ENCODE measurements around the gene IL10. TPM values are rescaled to one million over a fixed set of nuclear protein-coding genes. Genes with fewer than 3 reads are reported as not detected.
A peak's percentile ranks its signal among the peaks of the same experiment; 100 is the strongest.

The IL10 gene
- total RNA-seq, 1 donor from 2014 or later, result 1.4 TPM

GRCh38 chr1:206734499-206735142 lies 37.7 kb downstream of the IL10 start:
- DNase-seq, result peak; percentile 31

GRCh38 chr1:206732992-206733391 lies 39.3 kb downstream of the IL10 start:
- DNase-seq, result no peak

DNA sequence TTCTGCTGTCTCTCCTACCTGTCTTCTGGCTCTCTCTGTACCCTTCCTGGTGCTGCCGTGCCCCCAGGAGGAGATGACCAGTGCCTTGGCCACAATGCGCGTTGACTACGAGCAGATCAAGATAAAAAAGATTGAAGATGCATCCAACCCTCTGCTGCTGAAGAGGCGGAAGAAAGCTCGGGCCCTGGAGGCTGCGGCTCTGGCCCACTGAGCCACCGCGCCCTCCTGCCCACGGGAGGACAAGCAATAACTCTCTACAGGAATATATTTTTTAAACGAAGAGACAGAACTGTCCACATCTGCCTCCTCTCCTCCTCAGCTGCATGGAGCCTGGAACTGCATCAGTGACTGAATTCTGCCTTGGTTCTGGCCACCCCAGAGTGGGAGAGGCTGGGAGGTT lies 39.8 kb downstream of the IL10 start:
- DNase-seq, result no peak

DNA sequence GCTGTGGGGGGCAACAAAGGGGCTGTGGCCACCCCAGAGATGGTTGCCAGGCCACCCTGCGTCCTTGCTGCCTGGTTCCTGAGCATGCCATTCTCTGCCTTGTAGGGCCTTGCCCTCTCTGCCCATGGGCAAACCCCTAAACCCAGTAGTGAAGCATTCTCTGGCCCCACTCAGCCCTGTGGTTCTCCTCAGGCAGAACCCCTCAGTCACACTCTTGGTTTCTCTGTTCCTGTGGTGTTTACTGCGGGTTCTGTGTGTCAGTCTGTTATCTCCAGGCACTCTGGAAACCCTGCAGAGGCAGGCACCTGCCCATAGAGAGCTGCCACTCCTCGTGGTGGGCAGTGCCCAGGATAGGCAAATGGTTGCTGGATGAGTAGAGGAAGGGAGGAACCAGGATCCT lies 42.8 kb downstream of the IL10 start:
- no peak for DNase-seq

- DNase-seq, result no peak
These were observed 43.2 kb downstream of the IL10 start for GRCh38 chr1:206729050-206729449.

DNA sequence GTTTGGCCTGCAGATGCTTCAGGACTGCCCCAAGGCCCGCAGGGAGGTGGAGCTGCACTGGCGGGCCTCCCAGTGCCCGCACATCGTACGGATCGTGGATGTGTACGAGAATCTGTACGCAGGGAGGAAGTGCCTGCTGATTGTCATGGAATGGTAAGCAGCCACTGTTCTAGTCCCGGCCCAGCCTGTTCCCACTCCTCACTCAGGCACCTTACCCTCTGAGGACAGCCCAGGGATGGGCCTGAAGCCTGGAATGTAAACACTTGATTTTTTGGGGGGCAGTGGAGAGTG lies 43.7 kb downstream of the IL10 start:
- DNase-seq, result no peak

DNA sequence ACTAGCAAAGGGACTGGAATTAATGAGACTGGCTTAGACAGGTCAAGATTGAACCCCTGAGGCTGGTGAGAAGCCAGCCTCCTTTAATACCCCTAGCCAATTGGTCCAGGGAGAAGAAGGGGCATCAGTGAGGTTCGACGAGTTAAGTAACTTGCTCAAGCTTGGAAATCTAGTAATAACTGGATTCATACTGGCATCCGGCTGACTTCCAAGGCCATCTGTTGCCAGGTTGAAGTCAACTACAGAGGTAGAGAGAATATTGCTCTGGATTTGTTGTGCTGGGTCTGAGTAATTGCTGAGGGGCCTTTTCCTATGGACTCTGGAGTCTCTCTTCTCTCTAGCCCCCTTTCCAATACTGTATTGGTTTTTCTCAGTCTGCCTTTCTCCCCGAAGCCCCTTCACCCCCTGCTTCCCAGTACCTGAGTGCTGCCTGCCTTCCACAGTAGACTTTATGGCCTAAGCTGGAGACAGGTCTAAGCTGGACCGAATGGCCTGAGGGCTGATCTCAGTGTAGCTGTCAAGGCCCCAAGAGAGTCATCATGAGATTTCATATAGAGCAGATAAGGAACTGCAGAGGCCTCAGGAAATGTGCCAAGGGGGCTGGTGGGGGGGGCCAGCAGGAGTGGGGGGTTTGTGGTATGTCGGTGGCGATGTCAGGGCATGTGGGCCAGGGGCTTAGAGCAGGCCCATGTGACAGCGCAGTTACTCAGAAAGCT lies 44.2 kb downstream of the IL10 start:
- no peak for DNase-seq

GRCh38 chr1:206725109-206725963 lies 47.0 kb downstream of the IL10 start:
- DNase-seq, result peak; percentile 39

DNA sequence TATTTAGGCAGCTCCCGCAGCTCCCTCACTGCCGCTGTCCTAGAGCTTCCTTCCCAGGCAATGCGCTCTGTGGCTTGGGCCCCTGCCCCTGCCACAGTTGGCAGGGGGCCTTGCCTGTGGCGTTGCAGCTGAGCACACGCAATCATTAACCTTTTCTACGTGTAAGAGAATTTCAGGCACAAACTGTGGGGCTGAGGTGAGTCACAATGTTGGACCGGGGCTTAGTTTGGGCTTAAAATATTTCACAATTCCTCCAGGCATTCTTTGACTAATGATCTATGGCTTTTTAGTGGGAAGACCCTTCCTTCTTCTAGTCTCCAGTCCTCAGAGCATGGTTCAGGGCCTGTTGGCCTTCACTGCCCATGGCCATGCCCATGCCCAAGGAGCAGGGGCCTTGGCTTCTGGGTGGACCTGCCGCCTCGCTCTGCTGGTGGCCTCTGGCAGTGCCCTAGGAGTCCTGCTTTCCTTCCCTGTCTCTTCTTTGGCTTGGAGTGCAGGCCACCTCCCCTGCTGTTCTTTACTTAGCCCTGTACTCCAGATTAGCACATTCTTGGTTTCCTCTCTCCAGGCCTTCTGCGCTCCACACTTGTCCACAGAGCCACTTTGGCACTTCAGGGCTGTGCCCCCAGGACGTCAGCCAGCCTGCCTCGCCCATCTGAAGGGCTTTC lies 48.4 kb downstream of the IL10 start:
- peak; percentile 65 for DNase-seq

DNA sequence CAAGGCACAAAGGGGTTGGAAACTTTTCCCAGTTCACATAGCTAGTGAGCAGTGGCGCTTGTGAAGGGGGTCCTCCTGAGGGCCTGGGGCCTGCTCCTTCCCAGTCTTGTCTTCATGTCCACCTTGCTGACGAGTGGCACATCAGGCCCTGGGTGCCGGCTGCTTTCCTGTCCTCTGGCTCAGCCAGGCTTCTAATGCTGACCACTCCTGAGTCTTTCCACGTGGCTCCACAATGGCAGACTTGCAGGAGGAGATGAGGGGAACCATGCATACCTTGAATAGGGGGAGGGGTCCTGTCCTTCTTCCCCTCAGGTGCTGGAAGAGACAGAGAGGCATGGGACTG lies 48.9 kb downstream of the IL10 start:
- no peak for DNase-seq

DNA sequence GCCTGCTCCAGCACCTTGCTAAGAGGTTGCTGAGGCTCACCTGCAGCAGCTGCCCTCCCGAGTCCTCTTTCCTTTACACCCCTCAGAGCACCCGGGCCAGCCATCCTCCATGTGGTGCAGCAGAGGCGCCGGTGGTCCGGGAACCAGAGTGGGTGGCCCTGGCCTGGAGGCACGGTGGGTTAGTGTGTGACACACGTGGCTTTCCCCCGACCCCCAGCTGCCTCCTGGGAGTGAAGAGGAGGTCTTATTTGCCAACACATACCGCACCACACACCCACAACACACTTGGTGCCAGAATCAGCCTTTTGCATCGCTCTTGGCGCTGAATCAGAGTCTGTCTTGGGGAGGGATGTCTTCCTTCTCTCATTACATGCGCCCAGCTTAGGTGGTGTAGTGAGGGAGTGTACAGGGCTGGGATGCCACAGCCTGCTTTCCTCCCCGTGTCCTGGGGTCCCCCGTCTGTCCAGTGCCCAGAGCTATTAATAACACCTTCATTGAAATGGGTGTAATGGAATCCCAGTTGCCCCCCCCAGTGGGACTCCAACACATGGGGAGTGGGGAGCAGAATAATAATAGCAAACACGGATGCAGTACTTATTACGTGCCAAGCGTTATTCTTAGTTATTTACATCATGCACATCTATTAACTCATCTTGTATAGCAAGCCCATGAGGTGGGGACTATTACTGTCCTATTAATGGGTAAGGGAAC lies 49.4 kb downstream of the IL10 start:
- peak; percentile 74 for DNase-seq

GRCh38 chr1:206721454-206721853 lies 50.8 kb downstream of the IL10 start:
- DNase-seq, result no peak

DNA sequence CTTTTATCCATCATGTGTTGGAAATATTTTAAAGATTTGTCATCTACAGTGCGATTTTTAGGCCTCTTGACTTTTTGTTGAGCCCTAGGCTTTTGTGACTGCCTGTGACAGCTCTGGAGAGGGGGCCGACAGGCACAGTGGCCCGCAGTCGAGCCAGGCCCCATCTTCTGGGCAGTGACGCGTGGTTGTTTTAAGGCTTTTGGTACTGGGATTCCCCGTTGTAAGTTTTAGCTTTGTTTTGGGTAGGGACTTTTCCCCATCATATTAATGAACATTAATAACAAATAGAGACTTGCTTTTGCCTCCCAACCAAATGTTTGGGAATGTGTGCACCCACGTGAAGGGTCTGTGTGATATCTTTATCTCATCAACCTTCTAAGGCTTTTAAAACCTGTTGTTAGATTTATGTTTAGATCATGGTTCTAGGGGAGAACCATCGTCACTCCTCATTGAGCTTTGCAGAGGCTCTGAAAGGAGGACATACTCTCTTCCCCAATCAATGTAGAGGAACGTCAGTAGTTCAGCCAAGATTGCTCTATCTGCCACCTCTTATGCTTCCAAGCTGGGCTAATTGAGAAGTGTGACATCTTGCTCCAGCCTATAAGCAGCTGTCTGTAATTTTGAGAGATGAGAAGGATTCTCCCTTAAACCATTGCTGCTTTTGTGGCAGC lies 53.0 kb downstream of the IL10 start:
- no peak for DNase-seq

DNA sequence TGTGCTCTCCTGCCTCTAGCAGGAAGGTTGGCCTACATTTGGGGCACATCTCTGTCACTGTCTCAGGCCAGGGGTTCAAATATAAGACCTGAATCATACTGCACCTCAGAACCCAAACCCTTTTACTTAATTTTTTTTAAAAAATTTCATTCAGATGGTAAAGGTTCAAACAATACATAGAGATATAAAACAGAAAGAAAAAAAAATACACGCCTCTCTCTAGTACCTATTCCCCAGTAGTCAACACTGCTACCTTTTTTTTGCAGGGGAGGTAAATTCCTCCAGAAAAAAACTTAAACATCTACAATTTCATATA lies 54.7 kb downstream of the IL10 start:
- no peak for DNase-seq

Small RNAs within 50 kb of the gene (small RNA-seq; reads per million reads assigned to genes)
- gene RF00019 (ENCODE audit: low replicate concordance), result not detected

Other genes starting within 250 kb of the IL10 start
- gene EIF2D, start 160.0 kb downstream of the IL10 start, total RNA-seq, result 36.1 TPM
- 8.0 TPM for gene DYRK3, start 137.0 kb downstream of the IL10 start, total RNA-seq
- 44.4 TPM for gene MAPKAPK2, start 87.6 kb downstream of the IL10 start, total RNA-seq
- not detected for gene IL19, start 1.7 kb downstream of the IL10 start, total RNA-seq
- not detected for gene IL20, start 93.1 kb upstream of the IL10 start, total RNA-seq
- not detected for gene IL24, start 124.9 kb upstream of the IL10 start, total RNA-seq
- gene FCMR, start 149.4 kb upstream of the IL10 start, total RNA-seq, result 4.4 TPM
- gene PIGR, start 174.0 kb upstream of the IL10 start, total RNA-seq, result 4.2 TPM
- not detected for gene FCAMR, start 198.0 kb upstream of the IL10 start, total RNA-seq